Right atrium auricular region (tissue), 2 donors: ENCODE measurements around the gene SNTB2. TPM values are rescaled to one million over a fixed set of nuclear protein-coding genes. Genes with fewer than 3 reads are reported as not detected.
A peak's percentile ranks its signal among the peaks of the same experiment; 100 is the strongest.

Experiments used
- DNase-seq: peaks from one replicate; pipeline ENCODE4 v3.0.0-alpha.2; 2019; ENCODE audit warnings: low spot score
- H3K27ac ChIP-seq, 2 donors: fragments of 200-600 bp; sonication (generic); 1 replicate in 1 of 2; 2 replicates in 1 of 2; pipeline ENCODE4 v1.5.1; 2016 to 2019
- H3K27me3 ChIP-seq, 2 donors: fragments of 200-600 bp; sonication (generic); one replicate each; pipeline versions ENCODE4 v1.5.1 to v1.6.0; 2017 to 2019
- H3K36me3 ChIP-seq: fragments of 200-600 bp; sonication (generic); one replicate; pipeline ENCODE4 v1.5.1; 2016
- H3K4me1 ChIP-seq, 2 donors: fragments of 200-600 bp; sonication (generic); one replicate each; pipeline versions ENCODE4 v1.5.1 to v1.6.0; 2017 to 2019
- H3K4me3 ChIP-seq, 2 donors: fragments of 200-600 bp; sonication (generic); 1 replicate in 1 of 2; 2 replicates in 1 of 2; pipeline ENCODE4 v1.5.1; 2017 to 2019; ENCODE audit warnings: mild to moderate bottlenecking in 1 of 2, moderate library complexity in 1 of 2
- H3K9me3 ChIP-seq, 2 donors: fragments of 200-600 bp; sonication (generic); one replicate each; pipeline ENCODE4 v1.5.1; 2019
- CTCF ChIP-seq, 2 donors: fragments of 200-600 bp; sonication (generic); IDR thresholded peaks; one replicate each; pipeline ENCODE4 v1.5.1; 2019; ENCODE audit warnings: antibody characterized with exemption in 2 of 2
- total RNA-seq, 2 donors: library from RNA; depleted of rRNA; stranded (reverse); fragments of >200 nt; gene quantifications; one replicate each; pipeline ENCODE4 v1.1.0, GENCODE V29; 2016

SNTB2 gene
- total RNA-seq, 2 donors from 2014 or later, result 12.3 to 35.1 TPM

DNA sequence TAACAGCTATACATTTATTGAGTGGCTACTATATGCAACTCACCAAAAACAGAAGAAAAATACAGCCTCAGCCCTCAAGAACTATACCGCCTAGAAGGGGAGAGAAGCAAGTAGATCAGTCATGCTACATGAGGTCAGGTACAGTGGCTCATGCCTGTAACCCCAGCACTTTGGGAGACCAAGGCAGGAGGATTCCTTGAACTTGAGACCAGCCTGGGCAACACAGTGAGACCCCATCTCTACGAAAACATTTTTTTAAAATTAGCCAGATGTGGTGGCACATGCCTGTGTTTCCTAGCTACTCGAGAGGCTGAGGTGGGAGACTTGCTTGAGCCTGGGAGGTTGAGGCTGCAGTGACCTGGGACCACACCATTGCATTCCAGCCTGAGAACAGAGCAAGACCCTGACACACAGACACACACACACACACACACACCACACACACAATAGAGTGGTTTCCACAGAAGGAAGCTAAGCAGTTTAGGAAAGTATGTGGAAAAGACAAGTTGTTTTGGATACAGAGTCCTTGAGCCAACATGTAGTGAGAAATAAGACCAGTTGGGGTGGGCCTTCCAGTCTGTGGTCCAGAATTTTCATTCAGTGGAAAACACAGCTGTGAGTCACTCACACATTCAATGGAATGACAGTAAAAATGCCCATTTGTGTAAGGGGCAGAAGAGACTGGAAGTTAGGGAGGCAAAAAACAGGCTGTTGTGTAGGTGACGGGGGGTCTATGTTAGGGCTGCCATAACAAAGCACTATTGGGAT, 10.7 kb upstream of the SNTB2 start:
- Histone ChIP-seq H3K27ac (peak overlapping the region in 1 of 2 donors; percentile 46), H3K4me1 (peaks cover 0 to 29% of the 10 kb centered on the region in 2 donors), H3K27me3 (no peaks in the 10 kb centered on the region), H3K4me3 (no peak overlapping the region), H3K9me3 (no peaks in the 10 kb centered on the region), H3K36me3 (no peaks in the 10 kb centered on the region)
- TF ChIP-seq CTCF (IDR thresholded peaks at IDR 0.05), result no peak
- no peak for DNase-seq

DNA sequence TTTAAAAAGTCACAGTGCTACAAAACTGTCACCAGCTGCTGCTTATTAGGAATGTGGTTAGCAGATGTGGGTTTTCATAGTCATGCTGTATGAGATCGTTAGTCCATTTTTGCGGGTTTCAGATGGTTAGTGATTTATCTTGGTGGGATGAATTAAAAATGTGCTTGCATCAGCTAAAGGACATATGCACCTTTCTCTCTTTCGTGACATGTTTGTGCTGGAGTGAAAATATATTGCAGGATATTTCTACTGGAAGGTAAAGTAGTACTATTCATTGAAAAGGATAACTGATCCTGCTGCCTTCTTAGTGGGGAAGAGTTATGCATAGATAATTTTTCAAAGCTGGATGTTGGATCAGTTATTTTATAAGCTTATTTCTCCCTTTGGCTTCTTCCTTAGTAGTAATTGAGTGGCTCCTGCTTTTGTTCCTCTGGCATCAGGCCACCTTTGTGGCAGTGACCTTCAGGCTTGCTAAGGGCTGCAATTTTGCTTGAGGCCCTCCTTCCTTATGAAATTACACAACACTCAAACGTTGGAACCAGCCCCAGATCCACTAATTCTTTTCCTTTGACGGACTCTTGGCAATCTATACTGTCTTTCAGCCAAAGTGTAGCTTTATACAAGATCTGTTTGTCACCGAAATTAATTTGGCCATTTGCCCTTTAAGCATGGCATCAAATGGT, 7.5 kb upstream of the SNTB2 start:
- no peak overlapping the region for H3K4me3 ChIP-seq
- no peaks in the 10 kb centered on the region for H3K9me3 ChIP-seq
- peak; percentile 84 for DNase-seq
- no peak for TF ChIP-seq CTCF (IDR thresholded peaks at IDR 0.05)
- H3K27ac ChIP-seq, result peak overlapping the region; percentile 35 to 46
- peaks cover 0 to 16% of the 10 kb centered on the region in 2 donors for H3K4me1 ChIP-seq
- H3K27me3 ChIP-seq, result no peaks in the 10 kb centered on the region
- no peaks in the 10 kb centered on the region for H3K36me3 ChIP-seq

- no peak for DNase-seq
- H3K4me3 ChIP-seq, result no peak overlapping the region
- TF ChIP-seq CTCF (IDR thresholded peaks at IDR 0.05), result no peak
- H3K36me3 ChIP-seq, result no peaks in the 10 kb centered on the region
- peak overlapping the region; percentile 35 to 46 for H3K27ac ChIP-seq
- no peaks in the 10 kb centered on the region for H3K9me3 ChIP-seq
- H3K4me1 ChIP-seq, result peaks cover 0 to 16% of the 10 kb centered on the region in 2 donors
- no peaks in the 10 kb centered on the region for H3K27me3 ChIP-seq
Observed at GRCh38 chr16:69180011-69180338, 7.0 kb upstream of the SNTB2 start.

DNA sequence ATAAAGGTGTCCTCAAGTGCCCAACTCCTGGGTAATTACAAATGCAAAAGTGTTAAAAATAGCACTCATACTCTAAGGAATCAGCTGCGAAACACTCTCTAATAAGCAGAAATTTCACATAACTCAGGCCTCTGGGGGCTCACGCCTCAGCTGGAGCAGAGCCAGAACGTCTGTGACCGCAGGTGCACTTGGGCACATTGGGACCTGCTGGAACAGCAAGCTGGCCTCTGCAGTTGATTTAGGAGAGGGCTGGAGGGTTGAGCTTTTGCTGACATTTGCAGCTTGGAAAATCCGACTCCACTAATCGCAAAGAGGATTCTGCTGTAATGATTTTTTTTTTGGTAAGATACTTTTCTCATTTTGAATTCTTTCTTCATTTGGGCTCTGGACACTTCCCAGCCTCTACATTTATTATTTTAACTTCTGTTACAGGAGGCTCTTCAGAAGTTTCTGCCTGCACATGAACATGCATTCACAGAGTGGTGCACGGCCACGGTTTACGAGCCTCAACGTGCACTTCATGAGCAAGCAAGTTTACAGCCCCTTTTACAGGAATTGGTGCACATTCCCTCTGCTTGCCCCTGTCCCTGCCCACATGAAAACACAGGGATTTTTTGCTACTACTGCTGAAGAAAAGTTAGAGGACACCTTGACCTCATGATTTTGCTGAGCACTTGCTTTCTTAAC, 4.1 kb upstream of the SNTB2 start:
- Histone ChIP-seq H3K36me3 (no peaks in the 10 kb centered on the region), H3K9me3 (no peaks in the 10 kb centered on the region), H3K4me1 (peaks cover 0 to 23% of the 10 kb centered on the region in 2 donors), H3K4me3 (no peak overlapping the region), H3K27me3 (no peaks in the 10 kb centered on the region), H3K27ac (no peak overlapping the region)
- no peak for DNase-seq
- no peak for TF ChIP-seq CTCF (IDR thresholded peaks at IDR 0.05)

- Histone ChIP-seq H3K9me3 (no peaks in the 10 kb centered on the region), H3K27ac (peak overlapping the region; percentile 82 to 91), H3K36me3 (no peaks in the 10 kb centered on the region), H3K4me3 (peak overlapping the region; percentile 88 to 91), H3K4me1 (peaks cover 0 to 33% of the 10 kb centered on the region in 2 donors), H3K27me3 (no peaks in the 10 kb centered on the region)
- peak; percentile 70 for DNase-seq
- TF ChIP-seq CTCF (IDR thresholded peaks at IDR 0.05), result no peak
Observed at GRCh38 chr16:69187446-69188235, 677 bp downstream of the SNTB2 start.
